ENCODE data around the gene DLGAP4. TPM values are rescaled to one million over a fixed set of nuclear protein-coding genes. Genes with fewer than 3 reads are reported as not detected.

Gene DLGAP4
- total and polyA plus RNA-seq, 2 of the 13 experiments (the other 11 are each of a cell fraction or from before 2014, with no cell fraction given): 15.2 to 26.7 TPM

- no peak for TF ChIP-seq JDP2 (CRISPR knock-in tag; IDR thresholded peaks at IDR 0.05; ENCODE audit: borderline replicate concordance)
- no peak for TF ChIP-seq SIX4 (CRISPR knock-in tag; IDR thresholded peaks at IDR 0.05)
- TF ChIP-seq PAXIP1 (CRISPR knock-in tag; conservative IDR thresholded peaks at IDR 0.05): peak; percentile 62
- TF ChIP-seq FOXP1 (IDR thresholded peaks at IDR 0.05): no peak
- TF ChIP-seq FOXP1 (CRISPR knock-in tag; IDR thresholded peaks at IDR 0.05): no peak; the same call in 1 of the 2 replicates
- TF ChIP-seq ZNF770 (CRISPR knock-in tag; IDR thresholded peaks at IDR 0.05): no peak
- TF ChIP-seq NR2F2 (IDR thresholded peaks at IDR 0.05; ENCODE audit: borderline replicate concordance, low read depth): no peak
- TF ChIP-seq MLX (CRISPR knock-in tag; IDR thresholded peaks at IDR 0.05): peak; percentile 62; the same call in 1 of the 2 replicates
- TF ChIP-seq TIGD3 (CRISPR knock-in tag; IDR thresholded peaks at IDR 0.05; ENCODE audit: borderline replicate concordance): no peak
- TF ChIP-seq RAD51 (IDR thresholded peaks at IDR 0.05; ENCODE audit: borderline replicate concordance): no peak
- TF ChIP-seq ZNF709 (CRISPR knock-in tag; IDR thresholded peaks at IDR 0.05): no peak
- no peak for TF ChIP-seq ZNF552 (CRISPR knock-in tag; IDR thresholded peaks at IDR 0.05; ENCODE audit: borderline replicate concordance)
- TF ChIP-seq SKIL (CRISPR knock-in tag; IDR thresholded peaks at IDR 0.05; ENCODE audit: borderline replicate concordance): peak; percentile 50; the same call in 1 of the 2 replicates
- TF ChIP-seq SAP130 (CRISPR knock-in tag; IDR thresholded peaks at IDR 0.05; ENCODE audit: low read depth): peak; percentile 75
- no peak for TF ChIP-seq E2F2 (CRISPR knock-in tag; IDR thresholded peaks at IDR 0.05; ENCODE audit: borderline replicate concordance)
- TF ChIP-seq DMAP1 (CRISPR knock-in tag; IDR thresholded peaks at IDR 0.05): peak; percentile 72
- TF ChIP-seq ZNF567 (CRISPR knock-in tag; IDR thresholded peaks at IDR 0.05; ENCODE audit: borderline replicate concordance): no peak
- no peak for TF ChIP-seq ZNF333 (CRISPR knock-in tag; IDR thresholded peaks at IDR 0.05; ENCODE audit: borderline replicate concordance)
These were observed 35.1 kb upstream of the DLGAP4 start (continued) for GRCh38 chr20:36270744-36271638.

Measured in HepG2 (cell line).